NCI-H748 treated with DMSO at 0.1 percent for 48 hours (cell line): ENCODE data around the gene SNTN.

Experiments used
- DNase-seq: peaks from one replicate; lab custom pipeline; 2025; lab: John Stamatoyannopoulos, UW

Gene SNTN

GRCh38 chr3:63674586-63674985 is 22.1 kb downstream of the SNTN start:
- no peak for DNase-seq

- no peak for DNase-seq
These were observed 26.7 kb downstream of the SNTN start for GRCh38 chr3:63679186-63679585.

- DNase-seq = no peak
These were observed 31.6 kb downstream of the SNTN start for GRCh38 chr3:63684081-63684480.

DNA sequence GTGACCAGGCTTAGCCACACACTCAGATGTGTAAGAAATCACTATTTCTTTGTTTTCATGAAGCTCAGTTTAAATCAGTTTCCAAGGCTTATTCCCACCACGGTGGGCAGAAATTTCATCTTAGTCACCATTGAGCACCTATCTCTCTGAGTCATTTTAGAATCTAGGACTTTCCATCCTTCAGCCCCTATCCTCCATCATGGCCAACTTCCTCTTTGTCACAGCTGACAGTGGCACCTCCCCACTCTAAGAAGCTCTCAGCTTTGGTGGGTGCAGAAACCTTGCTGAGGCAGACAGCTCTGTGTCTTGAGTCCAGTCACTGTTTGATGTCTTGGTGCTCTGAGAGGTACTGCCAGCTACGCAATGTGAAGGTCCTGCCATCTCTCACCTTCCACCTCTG is 32.9 kb downstream of the SNTN start:
- no peak for DNase-seq

GRCh38 chr3:63687278-63688225 is 35.1 kb downstream of the SNTN start:
- peak; percentile 37 for DNase-seq

- no peak for DNase-seq
These were observed 36.8 kb downstream of the SNTN start for GRCh38 chr3:63689285-63689684.

DNA sequence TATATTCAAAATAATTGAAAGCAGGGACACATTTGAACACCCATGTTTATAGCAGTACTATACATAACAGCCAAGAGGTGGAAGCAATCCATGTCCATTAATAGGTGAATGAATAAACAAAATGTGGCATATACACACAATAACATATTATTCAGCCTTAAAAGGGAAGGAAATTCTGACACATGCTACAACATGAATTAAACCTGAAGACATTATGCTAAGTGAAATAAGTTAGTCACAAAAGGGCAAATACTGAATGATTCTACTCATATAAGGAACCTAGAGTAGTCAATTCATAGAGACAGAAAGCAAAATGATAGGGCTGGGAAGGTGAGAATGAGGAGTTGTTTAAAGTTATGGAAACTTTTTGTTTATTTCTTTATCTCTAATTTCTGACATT is 40.9 kb downstream of the SNTN start:
- DNase-seq = no peak

DNA sequence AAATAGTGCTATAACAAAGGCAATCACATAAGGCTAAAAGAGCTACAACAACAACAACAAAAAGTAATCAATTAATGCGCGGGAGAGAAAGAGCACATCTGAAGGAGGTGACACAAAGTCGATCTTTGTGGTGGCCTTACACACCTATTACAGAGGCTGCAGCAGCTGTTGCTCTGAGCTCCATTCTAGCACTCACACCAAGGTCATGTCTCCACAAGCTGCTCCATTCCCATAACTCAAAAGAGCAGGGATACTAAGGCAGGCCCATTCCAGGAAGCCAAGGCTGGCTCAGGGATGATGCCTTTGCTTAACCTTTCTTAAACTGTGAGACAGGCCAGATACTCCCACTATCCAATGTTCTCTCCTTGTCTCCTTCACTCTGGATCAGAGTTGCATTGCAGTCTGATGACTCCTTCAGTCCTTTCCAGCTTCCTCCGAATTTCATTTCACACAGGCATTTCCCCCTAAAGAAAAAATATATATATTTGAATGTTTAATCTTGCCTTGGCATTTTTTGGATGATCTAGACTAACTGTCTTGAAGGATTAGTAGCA is 52.7 kb downstream of the SNTN start:
- no peak for DNase-seq

GRCh38 chr3:63706321-63707085 is 54.0 kb downstream of the SNTN start:
- DNase-seq = no peak

- DNase-seq = no peak
These were observed 55.3 kb downstream of the SNTN start for GRCh38 chr3:63707731-63708130.

DNA sequence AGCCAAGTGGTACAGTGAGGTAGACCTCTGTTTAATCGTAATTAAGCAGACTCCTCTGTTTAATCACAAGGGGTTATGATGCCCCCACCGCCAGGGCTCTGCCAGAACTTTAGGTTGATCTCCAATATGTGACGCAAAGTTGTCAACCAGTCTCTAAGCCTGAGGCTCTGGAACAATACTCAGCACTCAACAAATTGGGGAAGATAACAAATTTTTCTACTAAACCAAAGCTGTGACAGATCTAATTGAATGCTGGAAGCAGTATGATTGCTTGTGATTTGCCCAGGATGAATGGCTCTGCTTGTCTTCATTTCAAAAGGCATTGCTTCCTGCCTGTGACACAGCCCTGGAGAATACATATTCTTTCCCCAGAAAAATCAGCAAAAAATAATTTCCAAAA is 57.1 kb downstream of the SNTN start:
- DNase-seq = no peak
